Neural crest cell (in vitro differentiated cells): Measurements from ENCODE around the gene TNS3. TPM values are rescaled to one million over a fixed set of nuclear protein-coding genes. Genes with fewer than 3 reads are reported as not detected.
A peak's percentile ranks its signal among the peaks of the same experiment; 100 is the strongest.

ENCODE experiments used
- DNase-seq: peaks from one replicate; pipeline ENCODE4 v3.0.0; 2021; ENCODE audit warnings: low read depth, mixed read lengths, low spot score
- H3K27ac Mint-ChIP-seq: one replicate; pipeline ENCODE4 v1.8.0; 2021; ENCODE audit warnings: mild to moderate bottlenecking, mixed read lengths; ENCODE audit not compliant: unreplicated experiment
- H3K27me3 Mint-ChIP-seq: 2 replicates; pipeline ENCODE4 v1.8.0; 2021; ENCODE audit warnings: low read depth, mild to moderate bottlenecking, mixed read lengths
- H3K36me3 Mint-ChIP-seq: 2 replicates; pipeline ENCODE4 v1.8.0; 2021; ENCODE audit warnings: low read depth, mild to moderate bottlenecking, mixed read lengths
- H3K4me1 Mint-ChIP-seq: 2 replicates; pipeline ENCODE4 v1.8.0; 2021; ENCODE audit warnings: mixed read lengths
- H3K4me3 Mint-ChIP-seq: one replicate; pipeline ENCODE4 v1.8.0; 2021; ENCODE audit warnings: mild to moderate bottlenecking, mixed read lengths
- H3K9me3 Mint-ChIP-seq: 2 replicates; pipeline ENCODE4 v1.8.0; 2021; ENCODE audit warnings: mixed read lengths
- total RNA-seq: library from RNA; stranded (reverse); gene quantifications from 2 replicates; pipeline ENCODE4 v1.2.1, GENCODE V29; 2021
- TF ChIP-seq, protein P1 (sequence below): fragments of 200-600 bp; sonication (generic); conservative IDR thresholded peaks from 2 replicates; pipeline ENCODE4 v1.5.0; 2021; ENCODE audit warnings: antibody characterized with exemption, mild to moderate bottlenecking

Gene TNS3
- total RNA-seq, 1 donor from 2014 or later: 26.4 TPM

- no peak overlapping the region for H3K4me3 Mint-ChIP-seq
- DNase-seq: no peak
- TF ChIP-seq, protein P1, sequence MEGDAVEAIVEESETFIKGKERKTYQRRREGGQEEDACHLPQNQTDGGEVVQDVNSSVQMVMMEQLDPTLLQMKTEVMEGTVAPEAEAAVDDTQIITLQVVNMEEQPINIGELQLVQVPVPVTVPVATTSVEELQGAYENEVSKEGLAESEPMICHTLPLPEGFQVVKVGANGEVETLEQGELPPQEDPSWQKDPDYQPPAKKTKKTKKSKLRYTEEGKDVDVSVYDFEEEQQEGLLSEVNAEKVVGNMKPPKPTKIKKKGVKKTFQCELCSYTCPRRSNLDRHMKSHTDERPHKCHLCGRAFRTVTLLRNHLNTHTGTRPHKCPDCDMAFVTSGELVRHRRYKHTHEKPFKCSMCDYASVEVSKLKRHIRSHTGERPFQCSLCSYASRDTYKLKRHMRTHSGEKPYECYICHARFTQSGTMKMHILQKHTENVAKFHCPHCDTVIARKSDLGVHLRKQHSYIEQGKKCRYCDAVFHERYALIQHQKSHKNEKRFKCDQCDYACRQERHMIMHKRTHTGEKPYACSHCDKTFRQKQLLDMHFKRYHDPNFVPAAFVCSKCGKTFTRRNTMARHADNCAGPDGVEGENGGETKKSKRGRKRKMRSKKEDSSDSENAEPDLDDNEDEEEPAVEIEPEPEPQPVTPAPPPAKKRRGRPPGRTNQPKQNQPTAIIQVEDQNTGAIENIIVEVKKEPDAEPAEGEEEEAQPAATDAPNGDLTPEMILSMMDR: no peak
- peaks cover 52% of the 10 kb centered on the region for H3K4me1 Mint-ChIP-seq
- H3K9me3 Mint-ChIP-seq: no peaks in the 10 kb centered on the region
- peaks cover 4% of the 10 kb centered on the region for H3K36me3 Mint-ChIP-seq
- H3K27me3 Mint-ChIP-seq: no peaks in the 10 kb centered on the region
- H3K27ac Mint-ChIP-seq: no peak overlapping the region
Observed at GRCh38 chr7:47474937-47475879, 106.7 kb downstream of the TNS3 start.

GRCh38 chr7:47474211-47474936, 107.5 kb downstream of the TNS3 start:
- Mint-ChIP-seq H3K4me3 (no peak overlapping the region), H3K9me3 (peaks cover 2% of the 10 kb centered on the region), H3K27me3 (no peaks in the 10 kb centered on the region), H3K4me1 (peaks cover 54% of the 10 kb centered on the region), H3K36me3 (peaks cover 4% of the 10 kb centered on the region), H3K27ac (no peak overlapping the region)
- no peak for DNase-seq
- TF ChIP-seq, protein P1: no peak

- TF ChIP-seq, protein P1: no peak
- H3K27me3 Mint-ChIP-seq: no peaks in the 10 kb centered on the region
- peaks cover 4% of the 10 kb centered on the region for H3K36me3 Mint-ChIP-seq
- DNase-seq: no peak
- H3K27ac Mint-ChIP-seq: no peak overlapping the region
- H3K4me3 Mint-ChIP-seq: no peak overlapping the region
- H3K4me1 Mint-ChIP-seq: peaks cover 51% of the 10 kb centered on the region
- H3K9me3 Mint-ChIP-seq: peaks cover 4% of the 10 kb centered on the region
Observed at GRCh38 chr7:47473499-47474210, 108.3 kb downstream of the TNS3 start.

- peaks cover 41% of the 10 kb centered on the region for H3K4me1 Mint-ChIP-seq
- TF ChIP-seq, protein P1: no peak
- peak overlapping the region; percentile 69 for H3K27ac Mint-ChIP-seq
- H3K4me3 Mint-ChIP-seq: no peak overlapping the region
- H3K36me3 Mint-ChIP-seq: peaks cover 4% of the 10 kb centered on the region
- no peak for DNase-seq
- peaks cover 5% of the 10 kb centered on the region for H3K9me3 Mint-ChIP-seq
- no peaks in the 10 kb centered on the region for H3K27me3 Mint-ChIP-seq
Observed at GRCh38 chr7:47472444-47473157, 109.3 kb downstream of the TNS3 start.

GRCh38 chr7:47471831-47472230, 110.1 kb downstream of the TNS3 start:
- H3K4me1 Mint-ChIP-seq: peaks cover 38% of the 10 kb centered on the region
- TF ChIP-seq, protein P1: no peak
- no peak overlapping the region for H3K4me3 Mint-ChIP-seq
- H3K36me3 Mint-ChIP-seq: peaks cover 4% of the 10 kb centered on the region
- H3K27me3 Mint-ChIP-seq: no peaks in the 10 kb centered on the region
- peak overlapping the region; percentile 69 for H3K27ac Mint-ChIP-seq
- H3K9me3 Mint-ChIP-seq: peaks cover 5% of the 10 kb centered on the region
- no peak for DNase-seq
